HUDEP-2 (cell line): Measurements from ENCODE around the gene FABP3.
"Not testable (repeated sequence)": the region's sequence is repeated elsewhere in the genome, so short reads cannot be mapped to it uniquely, and the experiment has no call there.

Experiments used
- DNase-seq, 76 experiments: peaks; one replicate each; lab custom pipeline; 2025; ENCODE audit not compliant: unreplicated experiment in 76 of 76; lab: John Stamatoyannopoulos, UW

Gene FABP3

DNA sequence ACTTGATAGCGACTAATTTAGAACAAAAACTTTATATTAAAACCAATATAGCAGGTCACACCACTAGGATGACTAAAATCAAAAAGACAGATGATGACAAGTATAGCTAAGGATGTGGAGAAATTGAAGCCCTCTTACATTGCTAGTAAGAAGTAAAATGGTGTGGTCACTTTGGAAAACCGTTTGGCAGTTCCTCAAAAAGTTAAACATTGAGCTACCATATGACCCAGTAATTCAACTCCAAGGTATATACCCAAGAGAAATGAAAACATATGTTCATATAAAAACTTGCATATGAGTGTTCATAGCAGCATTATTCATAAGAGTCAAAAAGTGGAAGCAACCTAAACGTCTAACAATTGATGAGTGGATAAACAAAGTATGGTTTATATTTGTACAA, 27.1 kb upstream of the FABP3 start:
- DNase-seq = no peak

DNA sequence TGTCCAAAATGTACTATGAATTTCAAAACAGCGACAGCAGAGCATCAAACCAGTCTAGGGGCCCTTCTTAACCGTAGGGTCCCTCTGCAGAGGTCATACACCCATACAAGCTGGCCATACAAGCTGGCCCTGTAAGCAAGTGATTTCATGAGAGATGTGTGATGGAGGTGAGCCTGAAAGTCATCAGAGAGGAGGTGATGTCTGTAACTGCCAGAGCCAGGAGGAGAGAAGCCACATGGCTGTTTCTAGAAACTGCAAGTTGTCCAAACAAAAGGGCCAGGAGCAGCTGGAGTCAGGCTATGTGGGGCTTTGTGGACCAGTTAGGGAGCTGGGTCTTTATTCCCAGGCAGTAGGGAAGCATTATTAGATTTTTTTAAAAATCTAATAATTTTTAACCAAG, 25.4 kb upstream of the FABP3 start:
- no peak for DNase-seq

DNA sequence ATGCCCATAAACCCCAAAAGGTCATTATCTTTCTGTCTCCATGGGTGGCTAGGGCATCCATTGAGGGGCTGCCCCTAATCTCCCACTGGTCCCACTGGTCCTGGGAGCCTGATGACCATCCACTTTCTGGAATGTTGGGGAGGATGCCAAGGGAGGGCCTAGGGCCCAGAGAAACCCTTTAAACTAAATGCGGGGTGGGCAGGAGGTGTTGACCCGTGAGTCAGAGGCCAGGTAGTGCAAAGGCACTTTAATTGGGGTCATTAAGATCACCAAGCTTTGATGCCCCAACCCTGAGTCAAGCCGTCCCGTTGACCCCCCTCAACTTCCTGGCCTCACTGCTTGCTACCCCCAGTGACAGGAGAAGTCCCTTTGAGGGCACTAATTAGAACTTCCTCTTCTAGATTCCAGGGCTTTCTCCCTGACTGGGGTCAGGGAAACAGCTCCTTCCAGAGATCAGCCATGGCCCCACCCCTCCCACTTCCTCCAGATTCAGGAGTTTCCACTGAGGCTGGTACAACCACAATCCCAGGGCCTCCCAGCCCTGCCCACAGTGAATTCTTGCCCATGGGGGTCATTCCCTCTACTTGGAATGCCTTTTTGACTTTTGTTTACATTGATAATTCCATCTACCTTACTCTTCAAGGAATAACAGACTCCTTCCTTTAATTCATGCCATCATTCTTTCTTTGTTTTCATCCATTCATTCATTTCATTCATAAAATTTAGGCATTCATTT, 24.7 kb upstream of the FABP3 start:
- DNase-seq = no peak

DNA sequence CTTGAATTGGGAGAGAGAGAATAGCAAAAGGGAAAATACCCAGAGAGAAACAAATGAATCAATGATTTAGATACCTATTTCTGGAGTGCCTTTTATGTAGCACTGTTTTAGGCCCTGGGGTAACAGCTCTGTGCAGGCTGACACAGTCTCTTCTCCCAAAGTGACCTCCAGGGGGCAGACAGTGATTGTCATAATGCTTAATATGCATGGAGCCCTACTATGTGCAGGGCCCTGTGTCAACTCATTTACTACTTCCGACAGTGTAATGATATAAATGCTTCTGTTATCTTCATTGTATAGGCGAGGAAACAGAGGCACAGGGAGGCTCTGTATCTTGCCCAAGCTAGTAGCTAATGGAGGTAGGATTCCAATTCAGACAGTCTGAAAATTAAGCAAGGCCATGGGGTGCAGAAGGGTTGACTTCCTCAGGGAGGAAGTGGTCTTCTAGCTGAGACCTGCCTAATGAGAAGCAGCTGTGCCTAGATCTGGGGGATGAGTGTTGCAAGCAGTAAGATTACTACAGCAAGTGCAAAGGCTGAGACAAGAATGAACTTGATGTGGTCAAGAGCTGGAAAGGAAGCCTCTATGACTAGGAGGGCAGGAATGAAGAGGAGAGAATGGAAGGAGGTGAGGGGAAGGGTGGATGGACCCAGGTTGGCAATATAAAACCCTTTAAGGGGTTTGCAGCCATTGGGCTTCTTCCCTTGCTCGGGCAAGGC, 23.9 kb upstream of the FABP3 start:
- DNase-seq = peak in 13 of 76 experiments; percentile 5 to 21 (median 12)

DNA sequence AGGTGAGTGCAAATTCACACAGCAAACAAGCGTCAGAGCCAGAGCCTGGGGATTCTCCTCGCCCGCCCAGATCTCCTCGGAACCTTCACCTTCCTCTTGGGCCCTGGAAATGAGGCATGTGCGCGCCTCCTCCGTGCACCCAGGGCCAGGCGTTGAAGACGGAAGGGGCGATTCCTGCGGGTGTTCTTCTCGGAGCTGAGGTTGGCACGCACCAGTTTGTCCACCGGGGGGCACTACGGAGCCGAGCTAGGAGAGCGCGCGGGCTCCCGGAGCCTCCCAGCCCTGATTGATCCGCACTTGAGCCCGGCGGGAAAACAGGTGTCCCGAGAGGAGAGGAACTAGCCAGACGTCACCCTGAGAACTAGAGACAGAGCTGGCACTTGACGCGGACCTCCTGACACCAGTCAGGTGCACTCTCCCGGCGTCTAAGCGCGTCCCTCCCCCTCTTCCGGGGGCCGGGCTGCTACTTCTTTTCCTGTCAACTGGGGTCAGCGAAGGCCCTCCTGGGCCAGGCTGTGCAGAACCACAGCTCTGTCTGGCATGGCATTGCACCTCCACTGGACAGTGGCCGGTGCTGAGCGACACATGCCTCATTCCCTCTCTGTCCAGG, 21.8 kb upstream of the FABP3 start:
- DNase-seq = peak in 61 of 76 experiments; percentile 8 to 76 (median 57)

GRCh38 chr1:31393463-31393862, 20.6 kb upstream of the FABP3 start:
- no peak for DNase-seq

DNA sequence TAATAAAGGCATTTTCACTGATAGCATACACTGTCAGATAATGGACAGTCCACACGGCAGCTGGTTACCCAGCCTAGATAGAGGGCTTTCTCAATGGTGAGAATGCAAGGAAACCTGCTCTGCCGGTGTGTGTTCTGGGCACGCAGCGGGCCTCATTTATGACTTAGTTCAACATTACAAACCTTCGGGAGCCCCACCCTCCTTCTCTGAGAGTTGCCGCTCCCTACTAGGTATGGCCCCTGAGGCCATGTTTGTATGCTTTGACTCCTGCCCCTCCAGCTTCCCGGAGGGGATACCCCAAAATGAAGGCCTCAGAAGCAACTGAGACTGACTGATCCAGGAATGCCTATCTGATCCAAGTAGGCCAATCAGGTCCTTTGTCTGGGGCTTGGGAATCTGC, 17.2 kb upstream of the FABP3 start:
- no peak for DNase-seq

GRCh38 chr1:31389616-31390015, 16.7 kb upstream of the FABP3 start:
- DNase-seq = no peak

- no peak for DNase-seq
Observed at GRCh38 chr1:31387612-31388011, 14.7 kb upstream of the FABP3 start.

- DNase-seq = not testable (repeated sequence)
Observed at GRCh38 chr1:31386576-31387243, 13.8 kb upstream of the FABP3 start.

DNA sequence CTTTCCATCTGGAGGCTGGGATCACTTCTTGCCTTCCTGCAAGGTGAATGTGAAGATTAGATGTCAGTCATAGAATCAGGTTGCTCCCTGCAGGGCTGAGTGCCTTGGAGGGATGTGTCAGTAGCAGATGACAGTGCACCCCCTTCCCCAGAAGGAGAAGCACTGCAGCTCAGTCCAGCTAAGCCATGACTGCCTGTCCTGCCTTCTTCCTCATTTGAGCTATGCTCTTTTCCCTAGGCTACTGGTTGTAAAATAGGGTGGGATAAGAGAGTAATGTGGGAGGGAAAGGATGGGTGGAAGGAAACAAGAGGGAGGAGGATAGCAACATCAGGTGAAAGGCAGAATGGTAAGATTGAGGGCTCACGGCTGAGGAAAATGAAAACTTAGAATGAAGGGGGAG, 11.1 kb upstream of the FABP3 start:
- DNase-seq = no peak

DNA sequence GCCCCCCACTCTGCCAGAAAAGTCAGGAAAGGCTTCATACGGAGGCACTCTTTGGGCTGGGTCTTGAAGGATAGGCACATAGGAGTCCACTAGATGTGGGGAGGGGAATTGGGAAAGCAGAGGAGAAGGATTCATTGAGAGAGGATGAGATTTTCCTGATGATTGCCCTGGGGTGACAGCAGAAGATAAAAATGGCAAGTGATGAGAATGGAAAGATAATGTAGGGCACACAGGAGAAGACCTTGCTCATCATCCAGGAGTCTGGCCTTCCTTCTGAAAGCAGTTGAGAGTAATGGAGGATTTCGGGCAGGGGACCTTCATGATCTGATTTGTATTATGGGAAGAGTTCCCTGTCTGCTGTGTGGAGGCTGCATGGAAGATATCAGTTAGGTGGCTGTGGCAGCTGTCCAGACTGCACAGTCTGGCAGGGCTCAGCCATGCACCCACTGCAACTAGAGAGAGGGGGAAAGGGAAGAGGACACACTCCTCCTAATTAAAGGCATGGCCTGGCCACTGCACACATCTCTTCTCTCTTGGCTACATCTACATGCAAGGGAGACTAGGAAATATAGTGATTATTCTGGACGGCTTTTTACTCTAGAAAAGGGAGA, 9.6 kb upstream of the FABP3 start:
- no peak for DNase-seq

GRCh38 chr1:31381394-31382294, 8.8 kb upstream of the FABP3 start:
- DNase-seq = no peak

- no peak for DNase-seq
Observed at GRCh38 chr1:31380181-31380580, 7.3 kb upstream of the FABP3 start.

- DNase-seq = no peak
Observed at GRCh38 chr1:31378001-31378400, 5.1 kb upstream of the FABP3 start.

GRCh38 chr1:31377364-31377863, 4.5 kb upstream of the FABP3 start:
- DNase-seq = no peak

GRCh38 chr1:31376375-31377134, 3.7 kb upstream of the FABP3 start:
- DNase-seq = no peak

- DNase-seq = no peak
Observed at GRCh38 chr1:31374511-31375196, 1.8 kb upstream of the FABP3 start.
